Heart right ventricle (tissue), 16 donors: ENCODE data around the gene PTPRN2. TPM values are rescaled to one million over a fixed set of nuclear protein-coding genes. Genes with fewer than 3 reads are reported as not detected.

Experiments used
- ATAC-seq, 8 donors: fragments of 200-7000 bp; cut with Tn5 transposase; one replicate each; pipeline ENCODE4 v1.9.1; 2020; ENCODE audit warnings: mild to moderate bottlenecking in 8 of 8, moderate library complexity in 8 of 8, moderate number of reproducible peaks in 1 of 8
- DNase-seq, 2 donors: peaks; one replicate each; pipeline ENCODE4 v3.0.0-alpha.2; 2020
- H3K27ac ChIP-seq, 10 donors: fragments of 200-600 bp; sonication (generic) in 2 of 10; one replicate each; pipeline versions ENCODE4 v1.5.0 to v1.8.0; 2020 to 2022; ENCODE audit warnings: mild to moderate bottlenecking in 3 of 10
- H3K27me3 ChIP-seq, 7 donors: fragments of 200-600 bp; one replicate each; pipeline ENCODE4 v1.8.0; 2021 to 2022; ENCODE audit warnings: mild to moderate bottlenecking in 2 of 7
- H3K36me3 ChIP-seq, 9 donors: fragments of 200-600 bp; sonication (generic) in 1 of 9; one replicate each; pipeline versions ENCODE4 v1.5.0 to v1.8.0; 2020 to 2022; ENCODE audit warnings: mild to moderate bottlenecking in 2 of 9
- H3K4me1 ChIP-seq, 9 donors: fragments of 200-600 bp; sonication (generic) in 1 of 9; one replicate each; pipeline versions ENCODE4 v1.5.0 to v1.8.0; 2020 to 2022; ENCODE audit warnings: mild to moderate bottlenecking in 4 of 9
- H3K4me3 ChIP-seq, 10 donors: fragments of 200-600 bp; sonication (generic) in 2 of 10; one replicate each; pipeline versions ENCODE4 v1.5.0 to v1.8.0; 2020 to 2022; ENCODE audit warnings: mild to moderate bottlenecking in 7 of 10, moderate library complexity in 2 of 10
- H3K9me3 ChIP-seq, 11 donors: fragments of 200-600 bp in 10 of 11; sonication (generic) in 2 of 11; one replicate each; pipeline versions ENCODE4 v1.5.0 to v1.8.0; 2013 to 2022; ENCODE audit warnings: mild to moderate bottlenecking in 2 of 11, control low read depth in 1 of 11, moderate library complexity in 1 of 11
- WGBS, 2 donors: extraction: QIAGEN DNeasy Blood & Tissue Kit; methylation state at CpG; one replicate each; pipeline ENCODE4 v1.1.7; 2013; ENCODE audit warnings: inconsistent platforms in 1 of 2; 5-methylcytosine and 5-hydroxymethylcytosine counted together
- intact Hi-C, 10 donors: fragments of 100-400 bp; cut with DNase I; formaldehyde crosslinking; loops; one replicate each; pipeline versions ENCODE4 v1.11.1 to v1.14.2; 2022
- polyA plus RNA-seq, 2 donors: library from polyadenylated mRNA; stranded (reverse); fragments of 200-250 nt; gene quantifications; one replicate each; pipeline ENCODE4 v1.2.3, GENCODE V29; 2013
- total RNA-seq, 10 donors: library from RNA; stranded (reverse); fragmentation: NEBNext Ultra II Directional in 3 of 10; extraction: Animal tissue kit (Norgen Biotek cat#: 25700) in 3 of 10; gene quantifications; one replicate each; pipeline versions ENCODE4 v1.2.1 to v1.2.4, GENCODE V29; 2021 to 2023
- TF ChIP-seq, protein P1 (sequence below), 9 donors: fragments of 200-600 bp; sonication (generic) in 2 of 9; IDR thresholded peaks; one replicate each; pipeline versions ENCODE4 v1.5.0 to v1.8.0; 2021 to 2022; ENCODE audit warnings: antibody characterized with exemption in 9 of 9, mild to moderate bottlenecking in 5 of 9, moderate library complexity in 1 of 9
- donor health status: Arrhythmogenic right ventricular cardiomyopathy.
- donor health status: ischemic (EF 13 %, LVEDD 7.1; RV severe dilation, severe dysfunction).
- donor health status: healthy with polysubstance abuse.
- donor health status: DM: no; HTN: yes; CAD: no.
- donor health status: DM: no; HTN: no; CAD: no.
- donor health status: ischemic (EF 25% LVEDD 6.9; RV normal size, moderate dysfunction).
- donor health status: ischemic (EF 25% LVEDD 5.7; RV mildly dilated, moderate dysfunction).
- donor health status: healthy.
- donor health status: DM: yes; HTN: yes; CAD: no.
- donor health status: Ischemic cardiomyopathy.
- donor health status: ischemic (EF 35%, LVEDD 5.7; RV mildly dilated, moderate dysfunction).
- donor health status: nonischemic (EF 11% LVEDD 7.7; RV severe dilation, severe dysfunction).
- donor health status: DM: yes; HTN: yes; CAD: no.
- donor health status: PGD.
- donor health status: ischemic (EF 29% LVEDD 5.4; RV normal size, mild dysfunction).
- donor health status: nonischemic (EF 23%, LVEDD 6.1; RV moderate dilation, normal function).

Gene PTPRN2
- total and polyA plus RNA-seq, 12 donors: 0.82 to 1.8 (median 1.3) TPM

DNA sequence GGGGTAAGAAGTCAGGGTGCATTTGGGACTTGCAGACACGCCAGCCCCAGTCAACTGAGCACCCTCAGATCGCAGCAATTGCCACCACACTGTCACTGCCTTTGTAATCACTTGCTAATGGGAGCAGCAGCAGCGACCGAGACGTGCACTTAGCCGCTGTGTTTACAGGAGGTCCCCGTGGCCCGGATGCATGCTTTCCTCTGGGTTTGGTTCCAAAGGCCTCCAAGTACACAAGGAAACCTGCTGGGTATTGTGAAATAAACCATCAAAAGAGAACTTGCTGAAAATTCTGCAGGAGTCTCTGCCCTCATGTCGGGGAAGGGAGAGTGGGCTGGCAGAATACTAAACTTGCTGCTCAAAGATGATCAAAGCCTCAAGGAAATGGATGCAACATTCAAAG lies 909.1 kb downstream of the PTPRN2 start:
- WGBS, 2 donors: 21 to 24% methylated on average over 9 of the region's 9 CpGs
- H3K27me3 ChIP-seq: peaks cover 10 to 93% (median 80%) of the 10 kb centered on the region in 7 donors
- peaks cover 0 to 1% (median under 1%) of the 10 kb centered on the region in 9 donors for H3K4me1 ChIP-seq
- TF ChIP-seq, protein P1, sequence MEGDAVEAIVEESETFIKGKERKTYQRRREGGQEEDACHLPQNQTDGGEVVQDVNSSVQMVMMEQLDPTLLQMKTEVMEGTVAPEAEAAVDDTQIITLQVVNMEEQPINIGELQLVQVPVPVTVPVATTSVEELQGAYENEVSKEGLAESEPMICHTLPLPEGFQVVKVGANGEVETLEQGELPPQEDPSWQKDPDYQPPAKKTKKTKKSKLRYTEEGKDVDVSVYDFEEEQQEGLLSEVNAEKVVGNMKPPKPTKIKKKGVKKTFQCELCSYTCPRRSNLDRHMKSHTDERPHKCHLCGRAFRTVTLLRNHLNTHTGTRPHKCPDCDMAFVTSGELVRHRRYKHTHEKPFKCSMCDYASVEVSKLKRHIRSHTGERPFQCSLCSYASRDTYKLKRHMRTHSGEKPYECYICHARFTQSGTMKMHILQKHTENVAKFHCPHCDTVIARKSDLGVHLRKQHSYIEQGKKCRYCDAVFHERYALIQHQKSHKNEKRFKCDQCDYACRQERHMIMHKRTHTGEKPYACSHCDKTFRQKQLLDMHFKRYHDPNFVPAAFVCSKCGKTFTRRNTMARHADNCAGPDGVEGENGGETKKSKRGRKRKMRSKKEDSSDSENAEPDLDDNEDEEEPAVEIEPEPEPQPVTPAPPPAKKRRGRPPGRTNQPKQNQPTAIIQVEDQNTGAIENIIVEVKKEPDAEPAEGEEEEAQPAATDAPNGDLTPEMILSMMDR (IDR thresholded peaks at IDR 0.05): no peak
- no peak overlapping the region for H3K27ac ChIP-seq
- no peak for ATAC-seq
- H3K9me3 ChIP-seq: no peaks in the 10 kb centered on the region
- H3K36me3 ChIP-seq: peaks cover 0 to 4% (median 0%) of the 10 kb centered on the region in 9 donors
- H3K4me3 ChIP-seq: no peak overlapping the region
- DNase-seq: no peak
- intact Hi-C loops: no loop called here

DNA sequence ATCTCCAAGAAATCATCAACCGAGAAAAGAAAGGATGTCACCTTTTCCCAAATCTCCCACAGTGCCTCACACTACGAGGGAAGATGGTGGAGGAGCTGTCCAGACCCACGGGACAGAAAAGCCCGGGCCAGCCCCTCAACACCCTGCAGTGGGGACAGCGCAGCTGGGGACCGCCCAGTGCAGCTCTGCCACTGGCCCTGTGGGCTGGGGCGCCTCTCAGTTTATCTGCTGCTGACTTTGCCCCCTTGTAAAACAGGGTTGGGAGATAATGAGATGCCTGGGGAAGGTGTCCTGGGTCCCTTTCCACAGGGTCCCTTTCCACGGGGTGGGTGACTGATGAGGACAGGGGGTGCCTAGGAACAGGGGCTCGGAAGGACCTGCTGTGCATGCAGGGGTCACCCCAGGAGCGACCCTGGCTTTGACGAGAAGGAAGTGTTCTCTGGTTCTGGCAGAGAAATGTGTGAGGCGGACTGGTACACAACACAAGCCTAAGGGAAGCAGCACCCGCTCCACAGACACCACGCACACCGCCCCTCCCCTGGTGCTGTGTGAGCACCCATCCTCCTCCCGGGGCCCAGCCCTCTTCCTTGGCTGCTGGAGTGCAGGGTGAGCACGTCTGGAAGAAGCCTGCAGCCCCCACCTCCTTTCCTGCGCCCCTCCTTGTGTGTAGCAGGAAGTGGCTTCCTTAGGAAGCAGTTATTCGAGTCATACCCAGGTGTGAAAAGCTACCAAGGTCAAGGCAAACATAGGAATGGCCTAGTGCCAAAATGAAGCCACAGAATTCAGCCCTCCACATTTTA lies 911.0 kb downstream of the PTPRN2 start:
- no peak for ATAC-seq
- H3K4me1 ChIP-seq: no peaks in the 10 kb centered on the region
- no peaks in the 10 kb centered on the region for H3K9me3 ChIP-seq
- intact Hi-C loops: no loop called here
- TF ChIP-seq, protein P1 (IDR thresholded peaks at IDR 0.05): no peak
- WGBS, 2 donors: 70 to 76% methylated on average over 19 of the region's 19 CpGs
- H3K27me3 ChIP-seq: peaks cover 0 to 79% (median 61%) of the 10 kb centered on the region in 7 donors
- no peaks in the 10 kb centered on the region for H3K36me3 ChIP-seq
- H3K4me3 ChIP-seq: no peak overlapping the region
- no peak overlapping the region for H3K27ac ChIP-seq
- DNase-seq: no peak

DNA sequence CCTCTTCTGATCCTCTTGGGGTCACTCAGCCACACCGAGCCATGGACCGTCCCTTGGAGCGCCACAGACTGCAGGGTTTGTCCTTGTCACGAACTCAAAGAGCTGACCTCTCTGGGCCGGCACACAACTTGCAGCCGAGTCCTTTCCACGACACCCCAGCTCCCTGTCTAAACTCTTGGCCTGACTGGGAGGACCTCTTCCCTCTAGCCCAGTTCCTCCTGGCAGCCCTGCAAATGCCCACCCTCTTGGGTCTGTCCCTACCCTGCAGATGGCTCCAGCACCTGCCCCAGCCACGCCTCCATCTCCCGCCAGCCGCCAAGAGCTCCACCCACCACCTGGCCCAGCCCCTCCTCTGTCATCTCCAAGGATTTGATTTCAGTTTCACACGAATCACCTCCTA lies 911.6 kb downstream of the PTPRN2 start:
- no peak for ATAC-seq
- intact Hi-C loops: no loop called here
- TF ChIP-seq, protein P1 (IDR thresholded peaks at IDR 0.05): no peak
- H3K4me1 ChIP-seq: no peaks in the 10 kb centered on the region
- no peak for DNase-seq
- WGBS, 2 donors: 86 to 89% methylated on average over 11 of the region's 11 CpGs
- no peak overlapping the region for H3K4me3 ChIP-seq
- no peaks in the 10 kb centered on the region for H3K9me3 ChIP-seq
- H3K27ac ChIP-seq: no peak overlapping the region
- peaks cover 0 to 78% (median 57%) of the 10 kb centered on the region in 7 donors for H3K27me3 ChIP-seq
- H3K36me3 ChIP-seq: no peaks in the 10 kb centered on the region

DNA sequence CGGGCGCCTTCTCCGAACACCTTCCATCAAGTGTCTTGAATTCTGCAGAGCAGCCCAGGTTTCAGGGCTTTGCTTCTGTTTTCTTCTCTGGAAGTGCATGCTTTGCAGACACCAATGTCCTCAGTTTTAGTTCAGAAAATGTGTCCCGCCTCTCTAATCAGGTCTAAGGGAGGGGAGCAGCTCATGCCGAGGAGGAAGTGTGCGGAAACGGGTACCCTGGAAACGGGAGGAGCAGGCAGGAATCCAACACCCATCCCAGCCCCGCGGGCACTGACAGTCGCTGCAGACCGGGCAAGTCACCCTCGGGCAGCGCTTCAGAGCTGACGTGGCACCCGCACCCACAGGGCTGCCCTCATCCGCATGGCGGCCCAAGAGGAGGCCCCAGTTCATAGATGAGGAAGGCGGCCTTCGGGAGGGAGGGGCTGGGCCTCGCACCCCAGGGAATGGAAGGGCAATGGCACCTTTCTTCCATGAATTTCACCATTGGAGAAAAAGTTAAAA lies 912.1 kb downstream of the PTPRN2 start:
- intact Hi-C loops: no loop called here
- Histone ChIP-seq H3K4me3 (no peak overlapping the region), H3K4me1 (no peaks in the 10 kb centered on the region), H3K27me3 (peaks cover 0 to 76% (median 57%) of the 10 kb centered on the region in 7 donors), H3K36me3 (no peaks in the 10 kb centered on the region), H3K9me3 (no peaks in the 10 kb centered on the region), H3K27ac (no peak overlapping the region)
- ATAC-seq: no peak
- 89 to 90% methylated on average over 21 of the region's 21 CpGs for WGBS, 2 donors
- TF ChIP-seq, protein P1 (IDR thresholded peaks at IDR 0.05): no peak
- no peak for DNase-seq
